ENCODE results near the gene UBAC2. TPM values are rescaled to one million over a fixed set of nuclear protein-coding genes. Genes with fewer than 3 reads are reported as not detected.

UBAC2 gene
- total RNA-seq, 1 experiment from 2014 or later: 80.3 TPM

GRCh38 chr13:99360696-99361095 lies 160.0 kb downstream of the UBAC2 start:
- H3K27me3 ChIP-seq (ENCODE audit: insufficient read depth, low read depth): no peaks in the 10 kb centered on the region
- H3K9me2 ChIP-seq (ENCODE audit: insufficient read depth): no peaks in the 10 kb centered on the region
- H3K4me1 ChIP-seq (replicated peaks; ENCODE audit: insufficient read depth): no peaks in the 10 kb centered on the region
- peaks cover 8% of the 10 kb centered on the region for H3F3A ChIP-seq (ENCODE audit: insufficient read depth, low read depth)
- 0 out of 2 replicates have a peak, but pooled peaks cover 22% of the 10 kb centered on the region for H3K36me3 ChIP-seq (ENCODE audit: low read depth)
- no peak for DNase-seq
- H2AFZ ChIP-seq: no peak overlapping the region
- H3K79me2 ChIP-seq (ENCODE audit: low read depth): peaks cover 12% of the 10 kb centered on the region; the same call in 1 of the 2 replicates
- H3K27ac ChIP-seq: no peak overlapping the region
- POLR2A ChIA-PET (ENCODE audit: unreplicated experiment): no interaction called here
- no peak overlapping the region for H3K4me3 ChIP-seq
- CTCF ChIA-PET: no interaction called here
- intact Hi-C loops (cut with micrococcal nuclease; ENCODE audit: unreplicated experiment): no loop called here
- BruUV-seq (replicated peaks): no TSS peak
- H4K20me1 ChIP-seq (ENCODE audit: insufficient read depth): peaks cover 7% of the 10 kb centered on the region
- TF ChIP-seq CTCF (conservative IDR thresholded peaks at IDR 0.05) (no peak), EZH2 (IDR thresholded peaks at IDR 0.05; ENCODE audit: low read depth) (no peak)
- no peak overlapping the region for H3K4me2 ChIP-seq
- H3K9me3 ChIP-seq (ENCODE audit: insufficient read depth, low read depth): no peaks in the 10 kb centered on the region

GRCh38 chr13:99361197-99361596 lies 160.5 kb downstream of the UBAC2 start:
- H3F3A ChIP-seq (ENCODE audit: insufficient read depth, low read depth): peaks cover 8% of the 10 kb centered on the region
- no peaks in the 10 kb centered on the region for H3K9me2 ChIP-seq (ENCODE audit: insufficient read depth)
- H3K4me3 ChIP-seq: no peak overlapping the region
- no peak overlapping the region for H3K4me2 ChIP-seq
- intact Hi-C loops (cut with micrococcal nuclease; ENCODE audit: unreplicated experiment): no loop called here
- no peaks in the 10 kb centered on the region for H3K4me1 ChIP-seq (replicated peaks; ENCODE audit: insufficient read depth)
- no peak overlapping the region for H2AFZ ChIP-seq
- H3K27me3 ChIP-seq (ENCODE audit: insufficient read depth, low read depth): no peaks in the 10 kb centered on the region
- 0 out of 2 replicates have a peak, but pooled peaks cover 22% of the 10 kb centered on the region for H3K36me3 ChIP-seq (ENCODE audit: low read depth)
- peaks cover 12% of the 10 kb centered on the region for H4K20me1 ChIP-seq (ENCODE audit: insufficient read depth)
- no peak for DNase-seq
- no peak for TF ChIP-seq CTCF (conservative IDR thresholded peaks at IDR 0.05)
- no peak for TF ChIP-seq EZH2 (IDR thresholded peaks at IDR 0.05; ENCODE audit: low read depth)
- CTCF ChIA-PET: no interaction called here
- POLR2A ChIA-PET (ENCODE audit: unreplicated experiment): no interaction called here
- H3K79me2 ChIP-seq (ENCODE audit: low read depth): peaks cover 12% of the 10 kb centered on the region; the same call in 1 of the 2 replicates
- no peaks in the 10 kb centered on the region for H3K9me3 ChIP-seq (ENCODE audit: insufficient read depth, low read depth)
- H3K27ac ChIP-seq: no peak overlapping the region
- BruUV-seq (replicated peaks): no TSS peak

GRCh38 chr13:99362362-99362761 lies 161.7 kb downstream of the UBAC2 start:
- no peak overlapping the region for H3K4me3 ChIP-seq
- 0 out of 2 replicates have a peak, but pooled peaks cover 22% of the 10 kb centered on the region for H3K36me3 ChIP-seq (ENCODE audit: low read depth)
- no peaks in the 10 kb centered on the region for H3K27me3 ChIP-seq (ENCODE audit: insufficient read depth, low read depth)
- BruUV-seq (replicated peaks): no TSS peak
- TF ChIP-seq CTCF (conservative IDR thresholded peaks at IDR 0.05) (no peak), EZH2 (IDR thresholded peaks at IDR 0.05; ENCODE audit: low read depth) (no peak)
- peaks cover 8% of the 10 kb centered on the region for H3F3A ChIP-seq (ENCODE audit: insufficient read depth, low read depth)
- H2AFZ ChIP-seq: no peak overlapping the region
- peaks cover 12% of the 10 kb centered on the region; the same call in 1 of the 2 replicates for H3K79me2 ChIP-seq (ENCODE audit: low read depth)
- no peaks in the 10 kb centered on the region for H3K4me1 ChIP-seq (replicated peaks; ENCODE audit: insufficient read depth)
- no peaks in the 10 kb centered on the region for H3K9me2 ChIP-seq (ENCODE audit: insufficient read depth)
- CTCF ChIA-PET: no interaction called here
- POLR2A ChIA-PET (ENCODE audit: unreplicated experiment): no interaction called here
- intact Hi-C loops (cut with micrococcal nuclease; ENCODE audit: unreplicated experiment): no loop called here
- H3K4me2 ChIP-seq: no peak overlapping the region
- H3K27ac ChIP-seq: no peak overlapping the region
- H4K20me1 ChIP-seq (ENCODE audit: insufficient read depth): peaks cover 17% of the 10 kb centered on the region
- DNase-seq: no peak
- no peaks in the 10 kb centered on the region for H3K9me3 ChIP-seq (ENCODE audit: insufficient read depth, low read depth)

Data from PC-9 (cell line).